Cardiac fibroblast (primary cell): ENCODE data around the gene ITPR2.

Source experiments
- DNase-seq, 2 donors: peaks; one replicate each; pipeline versions ENCODE4 v3.0.0 to v3.0.0-alpha.2; 2010; ENCODE audit warnings: low read depth in 2 of 2
- H3K4me3 ChIP-seq, 2 donors: replicated peaks in 1 of 2; 1 replicate in 1 of 2; 2 replicates in 1 of 2; pipeline ENCODE4 v1.5.1; 2011; ENCODE audit warnings: low read depth in 2 of 2, low read length in 2 of 2, mild to moderate bottlenecking in 2 of 2, moderate library complexity in 1 of 2
- CTCF ChIP-seq: IDR thresholded peaks from one replicate; pipeline ENCODE4 v1.5.1; 2011; ENCODE audit warnings: low read depth, mild to moderate bottlenecking, low read length, inconsistent platforms

ITPR2 gene

GRCh38 chr12:26425587-26426260, 407.3 kb downstream of the ITPR2 start:
- TF ChIP-seq CTCF, result no peak
- no peak overlapping the region for H3K4me3 ChIP-seq
- peak; percentile 35 to 45 for DNase-seq

- no peak overlapping the region for H3K4me3 ChIP-seq
- no peak for DNase-seq
- no peak for TF ChIP-seq CTCF
These were observed 410.1 kb downstream of the ITPR2 start for GRCh38 chr12:26422839-26423398.

GRCh38 chr12:26416550-26416949, 416.4 kb downstream of the ITPR2 start:
- H3K4me3 ChIP-seq, result no peak overlapping the region
- no peak for TF ChIP-seq CTCF
- no peak for DNase-seq

- DNase-seq, result no peak
- no peak for TF ChIP-seq CTCF
- H3K4me3 ChIP-seq, result no peak overlapping the region
These were observed 422.3 kb downstream of the ITPR2 start for GRCh38 chr12:26410689-26411088.

- TF ChIP-seq CTCF, result no peak
- no peak for DNase-seq
- H3K4me3 ChIP-seq, result no peak overlapping the region
These were observed 426.2 kb downstream of the ITPR2 start for GRCh38 chr12:26406813-26407212.

GRCh38 chr12:26406391-26406790, 426.6 kb downstream of the ITPR2 start:
- H3K4me3 ChIP-seq, result no peak overlapping the region
- no peak for TF ChIP-seq CTCF
- DNase-seq, result no peak

GRCh38 chr12:26403601-26404000, 429.4 kb downstream of the ITPR2 start:
- no peak for TF ChIP-seq CTCF
- H3K4me3 ChIP-seq, result no peak overlapping the region
- no peak for DNase-seq
